Parathyroid adenoma (tissue), 2 donors: ENCODE measurements around the gene SMIM13.
A peak's percentile ranks its signal among the peaks of the same experiment; 100 is the strongest.

Experiments
- H2AFZ ChIP-seq: fragments of 300-600 bp; sonication (generic); one replicate; pipeline ENCODE4 v1.7.0; 2017; ENCODE audit warnings: antibody characterized with exemption, mild to moderate bottlenecking
- H3K27ac ChIP-seq: fragments of 300-600 bp; sonication (generic); one replicate; pipeline ENCODE4 v1.7.0; 2017
- H3K27me3 ChIP-seq: fragments of 300-600 bp; sonication (generic); one replicate; pipeline ENCODE4 v1.7.0; 2017; ENCODE audit warnings: low read length; ENCODE audit not compliant: control insufficient read depth, insufficient read depth
- H3K36me3 ChIP-seq: fragments of 300-600 bp; sonication (generic); one replicate; pipeline ENCODE4 v1.7.0; 2017; ENCODE audit warnings: low read length; ENCODE audit not compliant: control insufficient read depth, insufficient read depth
- H3K4me1 ChIP-seq: fragments of 300-600 bp; sonication (generic); one replicate; pipeline ENCODE4 v1.7.0; 2017; ENCODE audit warnings: control low read depth
- H3K4me2 ChIP-seq: fragments of 300-600 bp; sonication (generic); one replicate; pipeline ENCODE4 v1.7.0; 2017; ENCODE audit warnings: low read length
- H3K4me3 ChIP-seq: fragments of 300-600 bp; sonication (generic); one replicate; pipeline ENCODE4 v1.7.0; 2017; ENCODE audit warnings: low read depth, low read length
- H3K79me2 ChIP-seq: fragments of 300-600 bp; sonication (generic); one replicate; pipeline ENCODE4 v1.7.0; 2017; ENCODE audit warnings: control low read depth
- H3K9ac ChIP-seq: fragments of 300-600 bp; sonication (generic); one replicate; pipeline ENCODE4 v1.7.0; 2017; ENCODE audit warnings: mild to moderate bottlenecking
- H3K9me3 ChIP-seq: fragments of 300-600 bp; sonication (generic); one replicate; pipeline ENCODE4 v1.7.0; 2017; ENCODE audit warnings: low read length; ENCODE audit not compliant: control insufficient read depth
- CTCF ChIP-seq: fragments of 300-600 bp; sonication (generic); IDR thresholded peaks from one replicate; pipeline ENCODE4 v1.7.0; 2017; ENCODE audit warnings: antibody characterized with exemption, mild to moderate bottlenecking
- donor health status: primary hyperparathyroidism.

Gene SMIM13

DNA sequence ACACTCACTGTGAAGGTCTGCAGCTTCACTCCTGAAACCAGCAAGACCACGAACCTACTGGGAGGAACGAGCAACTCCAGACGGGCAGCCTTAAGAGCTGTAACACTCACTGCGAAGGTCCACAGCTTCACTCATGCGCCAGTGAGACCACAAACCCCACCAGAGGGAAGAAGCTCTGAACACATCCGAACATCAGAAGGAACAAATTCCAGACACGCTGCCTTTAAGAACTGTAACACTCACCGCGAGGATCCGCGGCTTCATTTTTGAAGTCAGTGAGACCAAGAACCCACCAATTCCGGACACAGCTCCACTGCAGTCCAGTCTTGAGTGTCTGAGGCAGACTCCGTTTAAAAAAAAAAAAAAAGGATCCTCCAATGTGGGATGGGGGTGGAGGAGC is 78.3 kb downstream of the SMIM13 start:
- no peak overlapping the region for H3K4me3 ChIP-seq
- H2AFZ ChIP-seq: no peak overlapping the region
- no peaks in the 10 kb centered on the region for H3K27me3 ChIP-seq
- no peak overlapping the region for H3K27ac ChIP-seq
- no peaks in the 10 kb centered on the region for H3K9me3 ChIP-seq
- no peaks in the 10 kb centered on the region for H3K36me3 ChIP-seq
- no peak for TF ChIP-seq CTCF
- no peaks in the 10 kb centered on the region for H3K79me2 ChIP-seq
- no peaks in the 10 kb centered on the region for H3K4me1 ChIP-seq
- H3K9ac ChIP-seq: no peak overlapping the region
- no peak overlapping the region for H3K4me2 ChIP-seq

DNA sequence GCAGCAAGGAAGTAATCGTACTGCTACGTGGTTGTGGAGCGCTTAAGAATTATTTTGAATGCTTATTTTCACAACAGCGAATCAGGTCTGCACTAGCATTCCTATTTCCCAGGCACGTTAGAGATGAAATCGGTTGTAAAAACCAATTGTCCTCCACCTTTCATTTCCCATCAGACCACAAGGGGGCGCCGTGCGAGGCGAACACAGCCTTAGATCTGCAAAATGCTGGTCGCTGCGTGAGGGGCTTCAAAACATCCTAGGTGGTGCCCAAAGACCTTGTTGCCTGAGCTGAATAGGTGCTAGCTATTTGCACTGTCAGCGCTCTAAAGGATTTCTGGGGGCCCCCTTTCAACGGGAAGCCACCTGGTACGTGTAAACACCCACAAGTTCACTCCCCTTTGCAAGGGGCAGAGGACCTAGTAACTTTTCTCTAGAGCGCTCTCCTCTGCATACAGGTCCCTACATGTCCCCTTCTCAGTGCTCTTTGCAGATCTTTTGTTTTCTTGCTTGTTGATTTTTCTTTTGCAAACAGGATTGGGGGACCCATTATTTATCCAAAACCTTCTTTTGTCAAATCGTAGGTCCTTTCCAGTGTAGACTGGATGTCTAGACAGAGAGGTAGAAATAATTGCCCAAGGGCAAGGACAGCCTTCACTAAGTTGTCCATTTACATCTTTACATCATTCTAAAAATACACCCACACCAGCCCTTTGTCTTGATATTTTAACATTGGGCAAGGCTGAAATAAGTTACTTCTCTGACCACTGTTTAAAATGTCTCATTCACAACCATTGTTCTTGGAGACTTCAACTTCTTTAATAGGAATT is 79.1 kb downstream of the SMIM13 start:
- H3K4me3 ChIP-seq: no peak overlapping the region
- no peaks in the 10 kb centered on the region for H3K27me3 ChIP-seq
- H3K27ac ChIP-seq: no peak overlapping the region
- H3K79me2 ChIP-seq: no peaks in the 10 kb centered on the region
- H3K9me3 ChIP-seq: no peaks in the 10 kb centered on the region
- TF ChIP-seq CTCF: peak; percentile 92
- no peaks in the 10 kb centered on the region for H3K4me1 ChIP-seq
- H3K4me2 ChIP-seq: no peak overlapping the region
- H2AFZ ChIP-seq: peak overlapping the region; percentile 35
- no peak overlapping the region for H3K9ac ChIP-seq
- no peaks in the 10 kb centered on the region for H3K36me3 ChIP-seq

GRCh38 chr6:11174242-11174611 is 80.6 kb downstream of the SMIM13 start:
- Histone ChIP-seq H3K9me3 (no peaks in the 10 kb centered on the region), H3K79me2 (no peaks in the 10 kb centered on the region)
- TF ChIP-seq CTCF: no peak

DNA sequence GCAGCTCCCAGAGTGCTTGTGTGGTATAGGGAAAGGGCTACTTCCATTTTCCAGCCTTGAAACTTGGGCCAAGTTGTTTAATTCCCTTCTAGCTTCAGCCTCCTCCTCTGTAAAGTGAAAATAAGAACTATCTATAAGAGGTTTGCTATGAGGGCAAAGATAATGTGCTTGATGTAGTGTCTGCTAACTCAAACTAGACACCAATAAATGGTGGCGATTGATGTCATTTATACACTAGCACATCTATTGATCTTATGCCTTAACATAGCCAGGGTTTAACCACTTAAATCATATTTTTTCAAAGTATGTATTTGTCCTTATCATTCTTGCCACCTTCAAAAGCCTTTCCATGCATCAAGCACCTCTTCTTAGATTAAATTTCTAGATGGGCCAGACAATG is 83.6 kb downstream of the SMIM13 start:
- no peaks in the 10 kb centered on the region for H3K36me3 ChIP-seq
- H3K79me2 ChIP-seq: no peaks in the 10 kb centered on the region
- no peaks in the 10 kb centered on the region for H3K9me3 ChIP-seq
- no peak overlapping the region for H2AFZ ChIP-seq
- H3K27ac ChIP-seq: no peak overlapping the region
- no peak overlapping the region for H3K4me2 ChIP-seq
- TF ChIP-seq CTCF: no peak
- no peaks in the 10 kb centered on the region for H3K27me3 ChIP-seq
- H3K4me3 ChIP-seq: no peak overlapping the region
- no peaks in the 10 kb centered on the region for H3K4me1 ChIP-seq
- no peak overlapping the region for H3K9ac ChIP-seq

More at GRCh38 chr6:11174242-11174611, 80.6 kb downstream of the SMIM13 start:
- Histone ChIP-seq H3K27me3 (no peaks in the 10 kb centered on the region), H3K9ac (no peak overlapping the region), H3K27ac (no peak overlapping the region), H3K4me2 (no peak overlapping the region), H3K4me3 (no peak overlapping the region), H2AFZ (no peak overlapping the region), H3K4me1 (no peaks in the 10 kb centered on the region), H3K36me3 (no peaks in the 10 kb centered on the region)

- no peaks in the 10 kb centered on the region for H3K36me3 ChIP-seq
- H3K9ac ChIP-seq: no peak overlapping the region
- no peaks in the 10 kb centered on the region for H3K4me1 ChIP-seq
- no peak overlapping the region for H2AFZ ChIP-seq
- H3K79me2 ChIP-seq: no peaks in the 10 kb centered on the region
- H3K4me2 ChIP-seq: no peak overlapping the region
- no peak for TF ChIP-seq CTCF
- H3K4me3 ChIP-seq: no peak overlapping the region
- no peaks in the 10 kb centered on the region for H3K9me3 ChIP-seq
- H3K27ac ChIP-seq: no peak overlapping the region
- H3K27me3 ChIP-seq: no peaks in the 10 kb centered on the region
These were observed 85.4 kb downstream of the SMIM13 start for GRCh38 chr6:11179088-11179418.
